ENCODE results near the gene RERE. TPM values are rescaled to one million over a fixed set of nuclear protein-coding genes. Genes with fewer than 3 reads are reported as not detected.

RERE gene
- polyA plus RNA-seq, 1 of the 3 experiments (the other 2 are of a cell fraction): 8.1 TPM

DNA sequence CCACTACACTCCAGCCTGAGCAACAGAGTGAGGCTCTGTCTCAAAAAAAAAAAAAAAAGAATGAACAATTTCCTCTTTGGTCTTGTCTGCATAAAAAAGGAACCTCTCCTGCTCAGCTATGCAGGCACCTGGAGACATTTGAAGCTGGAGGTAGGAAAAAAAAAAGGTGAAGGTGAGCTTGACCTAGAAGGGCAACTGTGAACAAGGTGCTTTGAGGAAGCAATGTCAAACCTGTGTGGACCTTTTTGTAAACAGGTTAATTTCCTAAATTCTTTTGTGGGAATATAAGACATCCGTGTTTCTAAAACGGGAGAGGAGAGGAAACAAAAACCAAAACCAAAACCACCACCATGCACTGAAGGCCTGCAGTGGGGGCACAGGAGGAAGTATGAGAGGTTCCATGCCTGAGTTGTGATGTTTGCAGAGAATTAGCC is 422.0 kb downstream of the RERE start (continued):
- TF ChIP-seq TAF1 (IDR thresholded peaks at IDR 0.05; ENCODE audit: borderline replicate concordance, low read depth, low read length) (no peak), PBX3 (IDR thresholded peaks at IDR 0.05) (no peak), TEAD4 (IDR thresholded peaks at IDR 0.05; ENCODE audit: borderline replicate concordance, insufficient read depth) (no peak), RAD21 (IDR thresholded peaks at IDR 0.05; ENCODE audit: low read length) (no peak), TCF12 (IDR thresholded peaks at IDR 0.05) (no peak)

- no peak for DNase-seq
- ChIA-PET CTCF (interaction anchor here (1.6 kb wide), 1 partner anchor 14 kb away, joined by 6 read pairs; no protein-coding TSS in a partner anchor), POLR2A (no interaction called here)
- Histone ChIP-seq H3K9ac (peak overlapping the region; percentile 60; the same call in 1 of the 2 replicates), H3K36me3 (replicated peaks in 1 of 2; ENCODE audit: control insufficient read depth in 1 of 2, insufficient read depth in 2 of 2, low read length in 1 of 2) (peaks cover 0 to 13% of the 10 kb centered on the region in 2 experiments), H4K20me1 (ENCODE audit: insufficient read depth) (peaks cover 15% of the 10 kb centered on the region; the same call in 1 of the 2 replicates), H3K79me2 (ENCODE audit: insufficient read depth) (peaks cover 53% of the 10 kb centered on the region), H3K27ac (ENCODE audit: low read depth in 2 of 2, low read length in 1 of 2) (peak overlapping the region; percentile 65 to 93), H3K4me3 (ENCODE audit: low read depth in 2 of 2, low read length in 1 of 2) (no peak overlapping the region), H3K4me1 (ENCODE audit: control insufficient read depth in 1 of 2, insufficient read depth in 2 of 2, low read depth in 1 of 2, low read length in 1 of 2) (peaks cover 38 to 44% of the 10 kb centered on the region in 2 experiments), H3K4me2 (peak overlapping the region; percentile 36; the same call in 1 of the 2 replicates), H3K9me2 (no peaks in the 10 kb centered on the region), H2AFZ (ENCODE audit: low read depth) (no peak overlapping the region), H3K27me3 (ENCODE audit: insufficient read depth) (no peaks in the 10 kb centered on the region), H3F3A (replicated peaks; ENCODE audit: insufficient read depth) (peaks cover 46% of the 10 kb centered on the region), H3K9me3 (no peaks in the 10 kb centered on the region)
- WGBS (ENCODE audit: low lambda C conversion rate): 57% methylated on average over 10 of the region's 10 CpGs
- TF ChIP-seq GABPA (IDR thresholded peaks at IDR 0.05; ENCODE audit: low read depth): no peak
- peak; percentile 37; the same call in 1 of the 2 replicates for TF ChIP-seq FOSL2 (IDR thresholded peaks at IDR 0.05; ENCODE audit: borderline replicate concordance, low read depth)
- TF ChIP-seq CTCF (IDR thresholded peaks at IDR 0.05): no peak
- TF ChIP-seq RCOR1 (IDR thresholded peaks at IDR 0.05; ENCODE audit: low read length): no peak
- no peak for TF ChIP-seq MXI1 (IDR thresholded peaks at IDR 0.05; ENCODE audit: low read depth, low read length)
- no peak for TF ChIP-seq SIN3A (IDR thresholded peaks at IDR 0.05; ENCODE audit: borderline replicate concordance, low read depth, low read length)
- TF ChIP-seq GATA2 (CRISPR knock-in tag; IDR thresholded peaks at IDR 0.05): no peak
- TF ChIP-seq RFX5 (IDR thresholded peaks at IDR 0.05; ENCODE audit: low read length): no peak
- peak; percentile 89 for TF ChIP-seq RXRA (IDR thresholded peaks at IDR 0.05; ENCODE audit: borderline replicate concordance, low read depth)
- TF ChIP-seq JUND (IDR thresholded peaks at IDR 0.05): peak; percentile 52; the same call in 1 of the 2 replicates
- peak; percentile 85 for TF ChIP-seq MEF2A (IDR thresholded peaks at IDR 0.05; ENCODE audit: borderline replicate concordance, low read depth)
- no peak for TF ChIP-seq RAD21 (IDR thresholded peaks at IDR 0.05; ENCODE audit: low read length)
- TF ChIP-seq, protein P1, sequence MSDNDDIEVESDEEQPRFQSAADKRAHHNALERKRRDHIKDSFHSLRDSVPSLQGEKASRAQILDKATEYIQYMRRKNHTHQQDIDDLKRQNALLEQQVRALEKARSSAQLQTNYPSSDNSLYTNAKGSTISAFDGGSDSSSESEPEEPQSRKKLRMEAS (IDR thresholded peaks at IDR 0.05; ENCODE audit: low read depth): no peak
- TF ChIP-seq, protein P2, sequence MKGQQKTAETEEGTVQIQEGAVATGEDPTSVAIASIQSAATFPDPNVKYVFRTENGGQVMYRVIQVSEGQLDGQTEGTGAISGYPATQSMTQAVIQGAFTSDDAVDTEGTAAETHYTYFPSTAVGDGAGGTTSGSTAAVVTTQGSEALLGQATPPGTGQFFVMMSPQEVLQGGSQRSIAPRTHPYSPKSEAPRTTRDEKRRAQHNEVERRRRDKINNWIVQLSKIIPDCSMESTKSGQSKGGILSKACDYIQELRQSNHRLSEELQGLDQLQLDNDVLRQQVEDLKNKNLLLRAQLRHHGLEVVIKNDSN (IDR thresholded peaks at IDR 0.05; ENCODE audit: borderline replicate concordance, low read depth): no peak
- no peak for TF ChIP-seq IRF3 (IDR thresholded peaks at IDR 0.05; ENCODE audit: low read depth, low read length)
- TF ChIP-seq TCF12 (IDR thresholded peaks at IDR 0.05): peak; percentile 54
- TF ChIP-seq FOXM1 (IDR thresholded peaks at IDR 0.05; ENCODE audit: low read depth): no peak
- TF ChIP-seq ELF1 (IDR thresholded peaks at IDR 0.05): peak; percentile 47
- TF ChIP-seq EP300 (IDR thresholded peaks at IDR 0.05; ENCODE audit: borderline replicate concordance in 1 of 2, low read depth in 1 of 2, low read length in 1 of 2): peak in 1 of 2 experiments; percentile 55; a peak in 1 of 4 replicates
- no peak for TF ChIP-seq EZH2phosphoT487 (IDR thresholded peaks at IDR 0.05; ENCODE audit: borderline replicate concordance, low read depth)
- no peak for TF ChIP-seq CHD2 (IDR thresholded peaks at IDR 0.05; ENCODE audit: low read length, partially characterized antibody)
- no peak for TF ChIP-seq NRF1 (IDR thresholded peaks at IDR 0.05; ENCODE audit: low read depth, low read length)
- no peak for TF ChIP-seq YY1 (IDR thresholded peaks at IDR 0.05; ENCODE audit: low read depth)
Measured at GRCh38 chr1:8394456-8395321, 422.8 kb downstream of the RERE start.

Data from SK-N-SH (cell line).